ENCODE data around the gene SLC4A5.
"Not testable (repeated sequence)": the region's sequence is repeated elsewhere in the genome, so short reads cannot be mapped to it uniquely, and the experiment has no call there.

Gene SLC4A5

DNA sequence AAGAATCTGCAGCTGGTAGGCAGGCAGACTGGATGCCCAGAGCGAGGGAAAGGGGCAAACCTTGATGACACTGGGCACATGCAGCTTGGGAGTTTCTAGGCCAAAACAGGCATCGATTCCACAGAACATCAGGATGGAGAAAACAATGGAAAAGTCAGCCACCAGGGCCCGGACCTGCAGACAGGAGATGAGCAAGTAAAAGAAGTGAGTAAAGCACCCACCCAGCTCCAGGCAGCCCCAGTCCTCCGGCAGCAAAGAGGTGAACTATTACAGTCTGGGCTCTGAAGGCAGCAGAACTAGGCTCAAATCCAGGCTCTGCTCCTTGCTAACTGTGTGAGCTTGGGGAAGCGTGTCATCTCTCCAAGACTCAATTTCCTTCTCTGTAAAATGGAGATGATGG lies 108.2 kb downstream of the SLC4A5 start:
- Histone ChIP-seq H3K4me3 (ENCODE audit: low read depth in 1 of 2, low read length in 1 of 2) (no peak overlapping the region), H3K27ac (no peak overlapping the region), H3K4me1 (ENCODE audit: control insufficient read depth in 1 of 2, insufficient read depth in 1 of 2, low read depth in 1 of 2, low read length in 1 of 2) (no peaks in the 10 kb centered on the region), H3K27me3 (no peaks in the 10 kb centered on the region), H3K9me3 (no peaks in the 10 kb centered on the region), H3K36me3 (no peaks in the 10 kb centered on the region)
- TF ChIP-seq, protein P1, sequence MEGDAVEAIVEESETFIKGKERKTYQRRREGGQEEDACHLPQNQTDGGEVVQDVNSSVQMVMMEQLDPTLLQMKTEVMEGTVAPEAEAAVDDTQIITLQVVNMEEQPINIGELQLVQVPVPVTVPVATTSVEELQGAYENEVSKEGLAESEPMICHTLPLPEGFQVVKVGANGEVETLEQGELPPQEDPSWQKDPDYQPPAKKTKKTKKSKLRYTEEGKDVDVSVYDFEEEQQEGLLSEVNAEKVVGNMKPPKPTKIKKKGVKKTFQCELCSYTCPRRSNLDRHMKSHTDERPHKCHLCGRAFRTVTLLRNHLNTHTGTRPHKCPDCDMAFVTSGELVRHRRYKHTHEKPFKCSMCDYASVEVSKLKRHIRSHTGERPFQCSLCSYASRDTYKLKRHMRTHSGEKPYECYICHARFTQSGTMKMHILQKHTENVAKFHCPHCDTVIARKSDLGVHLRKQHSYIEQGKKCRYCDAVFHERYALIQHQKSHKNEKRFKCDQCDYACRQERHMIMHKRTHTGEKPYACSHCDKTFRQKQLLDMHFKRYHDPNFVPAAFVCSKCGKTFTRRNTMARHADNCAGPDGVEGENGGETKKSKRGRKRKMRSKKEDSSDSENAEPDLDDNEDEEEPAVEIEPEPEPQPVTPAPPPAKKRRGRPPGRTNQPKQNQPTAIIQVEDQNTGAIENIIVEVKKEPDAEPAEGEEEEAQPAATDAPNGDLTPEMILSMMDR (IDR thresholded peaks at IDR 0.05) = no peak

DNA sequence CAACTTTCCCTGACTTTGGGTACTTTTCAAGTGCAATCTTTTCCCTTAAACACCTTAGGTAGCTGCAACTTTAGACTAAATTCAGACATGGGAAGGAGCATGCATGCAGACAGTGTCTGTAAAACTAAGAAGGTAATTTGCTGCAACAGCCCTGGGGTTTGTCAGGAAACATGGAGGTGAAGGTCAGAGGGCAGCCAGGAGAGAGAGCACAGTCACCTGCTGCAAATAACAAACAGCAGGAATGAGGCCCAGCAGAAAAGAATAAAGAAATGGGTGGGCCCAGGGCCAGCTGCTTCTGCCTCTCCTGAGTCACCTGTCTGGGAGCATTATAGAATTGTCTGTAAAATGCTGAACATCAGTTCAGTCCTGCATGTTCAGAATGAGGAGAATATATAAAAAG lies 109.6 kb downstream of the SLC4A5 start:
- TF ChIP-seq, protein P1 (IDR thresholded peaks at IDR 0.05) = no peak
- no peak overlapping the region for H3K27ac ChIP-seq

DNA sequence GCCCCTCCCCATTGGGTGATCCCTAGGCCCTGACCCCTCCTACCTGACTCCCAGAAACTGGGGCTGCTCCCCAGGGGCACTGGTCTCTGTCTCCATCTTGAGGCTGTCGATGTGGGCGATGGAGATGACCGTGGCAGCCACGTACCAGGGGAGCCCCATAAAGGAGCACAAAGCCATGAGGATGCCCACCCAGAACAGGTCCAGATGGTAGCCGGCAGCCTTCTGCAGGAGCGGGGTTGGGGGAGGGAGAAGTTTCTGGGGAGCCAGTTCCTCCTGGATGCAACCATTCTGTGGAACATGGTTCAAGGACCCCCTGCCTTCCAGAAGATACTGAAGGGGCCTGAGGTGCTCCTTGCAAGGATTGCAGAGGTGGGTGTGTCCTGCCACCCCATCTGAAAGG lies 110.8 kb downstream of the SLC4A5 start:
- TF ChIP-seq, protein P1 (IDR thresholded peaks at IDR 0.05) = no peak

More for the DNA sequence above, 109.6 kb downstream of the SLC4A5 start:
- no peaks in the 10 kb centered on the region for H3K9me3 ChIP-seq
- no peaks in the 10 kb centered on the region for H3K36me3 ChIP-seq
- H3K4me1 ChIP-seq (ENCODE audit: control insufficient read depth in 1 of 2, insufficient read depth in 1 of 2, low read depth in 1 of 2, low read length in 1 of 2) = no peaks in the 10 kb centered on the region
- H3K27me3 ChIP-seq = no peaks in the 10 kb centered on the region
- no peak overlapping the region for H3K4me3 ChIP-seq (ENCODE audit: low read depth in 1 of 2, low read length in 1 of 2)

DNA sequence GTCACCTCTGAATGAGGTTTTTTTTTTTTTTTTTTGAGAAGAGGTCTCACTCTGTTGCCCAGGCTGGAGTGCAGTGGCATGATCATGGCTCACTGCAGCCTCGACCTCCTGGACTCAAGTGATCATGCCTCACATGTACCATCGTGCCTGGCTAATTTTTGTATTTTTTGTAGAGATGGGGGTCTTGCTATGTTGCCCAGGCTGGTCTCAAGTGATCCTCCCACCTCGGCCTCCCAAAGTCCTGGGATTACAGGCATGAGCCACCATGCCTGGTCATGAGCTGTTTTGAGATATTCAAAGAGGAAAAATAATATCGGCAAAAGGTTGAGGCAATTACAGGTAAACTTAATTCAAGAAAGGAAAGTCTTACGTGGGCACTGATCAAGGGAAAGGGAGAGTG lies 113.4 kb downstream of the SLC4A5 start:
- not testable (repeated sequence) for H3K4me1 ChIP-seq (ENCODE audit: control insufficient read depth in 1 of 2, insufficient read depth in 1 of 2, low read depth in 1 of 2, low read length in 1 of 2); H3K27ac ChIP-seq; H3K27me3 ChIP-seq; H3K36me3 ChIP-seq; H3K4me3 ChIP-seq (ENCODE audit: low read depth in 1 of 2, low read length in 1 of 2); H3K9me3 ChIP-seq

More for the DNA sequence above, 110.8 kb downstream of the SLC4A5 start:
- Histone ChIP-seq H3K4me3 (ENCODE audit: low read depth in 1 of 2, low read length in 1 of 2) (no peak overlapping the region), H3K9me3 (no peaks in the 10 kb centered on the region), H3K36me3 (no peaks in the 10 kb centered on the region), H3K27ac (no peak overlapping the region), H3K4me1 (ENCODE audit: control insufficient read depth in 1 of 2, insufficient read depth in 1 of 2, low read depth in 1 of 2, low read length in 1 of 2) (no peaks in the 10 kb centered on the region), H3K27me3 (no peaks in the 10 kb centered on the region)

DNA sequence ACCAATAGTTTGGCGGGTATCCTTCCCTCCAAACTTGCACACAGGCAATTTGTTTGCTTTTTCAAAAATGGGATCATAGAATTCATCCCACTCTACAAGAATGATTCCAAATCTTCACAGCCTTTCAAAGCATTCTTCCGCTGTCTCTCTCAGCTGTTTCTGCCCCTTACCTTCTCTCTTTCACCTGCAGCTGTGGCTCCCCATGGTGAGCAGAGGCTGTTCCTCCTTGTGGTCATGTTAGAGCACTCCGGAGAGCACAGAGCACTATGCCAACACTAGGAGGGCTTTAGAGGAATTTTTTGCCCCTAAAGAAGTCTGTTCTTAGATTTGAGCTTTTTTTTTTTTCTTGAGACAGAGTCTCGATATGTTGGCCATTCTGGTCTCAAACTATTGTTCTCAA lies 114.4 kb downstream of the SLC4A5 start:
- H3K27me3 ChIP-seq = no peaks in the 10 kb centered on the region
- no peak overlapping the region for H3K27ac ChIP-seq
- H3K36me3 ChIP-seq = no peaks in the 10 kb centered on the region
- no peaks in the 10 kb centered on the region for H3K9me3 ChIP-seq
- peaks cover 2 to 3% of the 10 kb centered on the region in 2 experiments for H3K4me1 ChIP-seq (ENCODE audit: control insufficient read depth in 1 of 2, insufficient read depth in 1 of 2, low read depth in 1 of 2, low read length in 1 of 2)
- TF ChIP-seq, protein P1 (IDR thresholded peaks at IDR 0.05) = no peak
- H3K4me3 ChIP-seq (ENCODE audit: low read depth in 1 of 2, low read length in 1 of 2) = no peak overlapping the region

DNA sequence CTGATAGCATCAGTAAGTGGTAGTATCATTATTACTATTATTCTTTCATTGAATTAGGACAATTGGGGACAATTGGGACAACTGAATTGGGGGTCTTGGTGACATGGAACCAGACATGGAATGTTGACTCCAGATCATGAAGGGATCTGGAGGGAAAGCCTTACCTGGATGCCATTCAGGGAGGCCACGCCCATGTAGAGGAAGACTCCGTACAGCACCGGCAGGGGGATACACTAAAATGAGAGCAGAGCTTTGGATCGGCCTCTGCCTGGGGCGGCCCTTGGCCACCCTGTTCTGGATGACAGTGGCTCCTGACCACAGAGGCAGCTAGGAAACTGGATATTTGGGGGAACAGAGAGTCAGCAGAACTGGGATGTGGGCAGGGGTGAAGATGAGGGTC lies 115.6 kb downstream of the SLC4A5 start:
- H3K27me3 ChIP-seq = no peaks in the 10 kb centered on the region
- no peaks in the 10 kb centered on the region for H3K36me3 ChIP-seq
- TF ChIP-seq, protein P1 (IDR thresholded peaks at IDR 0.05) = no peak
- no peak overlapping the region for H3K27ac ChIP-seq
- H3K4me1 ChIP-seq (ENCODE audit: control insufficient read depth in 1 of 2, insufficient read depth in 1 of 2, low read depth in 1 of 2, low read length in 1 of 2) = peaks cover 4 to 5% of the 10 kb centered on the region in 2 experiments
- H3K9me3 ChIP-seq = no peaks in the 10 kb centered on the region
- no peak overlapping the region for H3K4me3 ChIP-seq (ENCODE audit: low read depth in 1 of 2, low read length in 1 of 2)

Data from neutrophil (primary cell).